ENCODE data around the gene MGMT. TPM values are rescaled to one million over a fixed set of nuclear protein-coding genes. Genes with fewer than 3 reads are reported as not detected.
A peak's percentile ranks its signal among the peaks of the same experiment; 100 is the strongest.

Gene MGMT
- total RNA-seq, 2 donors from 2014 or later: 28.6 to 33.7 TPM

DNA sequence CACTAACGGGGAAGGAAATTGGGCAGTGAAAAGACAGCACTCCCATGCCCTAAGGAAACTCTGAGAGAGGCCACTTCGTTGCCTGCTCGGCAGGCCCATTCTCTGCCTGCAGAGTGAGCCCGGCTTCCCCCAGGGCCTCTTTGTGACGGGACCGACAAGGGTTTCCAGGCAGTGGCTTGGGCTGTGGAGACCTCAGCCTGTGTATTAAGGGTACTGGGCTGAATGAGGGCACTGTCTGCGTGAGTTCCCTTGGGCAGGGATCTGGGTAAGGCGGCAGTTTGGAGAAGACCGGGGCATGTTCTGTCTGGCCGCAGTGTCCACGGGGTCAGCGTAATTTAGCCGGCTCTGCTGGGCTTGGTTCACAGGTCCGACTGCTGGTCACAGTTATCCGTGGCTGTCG is 237.2 kb downstream of the MGMT start:
- Mint-ChIP-seq H3K4me3 (no peak overlapping the region), H3K36me3 (ENCODE audit: low read depth) (peaks cover 8% of the 10 kb centered on the region), H3K4me1 (peaks cover 6% of the 10 kb centered on the region), H3K27me3 (ENCODE audit: insufficient read depth) (no peaks in the 10 kb centered on the region), H3K27ac (no peak overlapping the region), H3K9me3 (no peaks in the 10 kb centered on the region)
- H3K27me3 ChIP-seq (ENCODE audit: control insufficient read depth, insufficient read depth, low read length, poor library complexity, severe bottlenecking): no peaks in the 10 kb centered on the region
- H3K36me3 ChIP-seq (ENCODE audit: control insufficient read depth, insufficient read depth, low read length): no peaks in the 10 kb centered on the region
- DNase-seq: peak; percentile 45
- H3K4me3 ChIP-seq (ENCODE audit: low read length): no peak overlapping the region
- H3K9me3 ChIP-seq (ENCODE audit: control insufficient read depth, low read length): no peaks in the 10 kb centered on the region
- H3K27ac ChIP-seq (ENCODE audit: low read depth, low read length): no peak overlapping the region
- TF ChIP-seq, protein P1, sequence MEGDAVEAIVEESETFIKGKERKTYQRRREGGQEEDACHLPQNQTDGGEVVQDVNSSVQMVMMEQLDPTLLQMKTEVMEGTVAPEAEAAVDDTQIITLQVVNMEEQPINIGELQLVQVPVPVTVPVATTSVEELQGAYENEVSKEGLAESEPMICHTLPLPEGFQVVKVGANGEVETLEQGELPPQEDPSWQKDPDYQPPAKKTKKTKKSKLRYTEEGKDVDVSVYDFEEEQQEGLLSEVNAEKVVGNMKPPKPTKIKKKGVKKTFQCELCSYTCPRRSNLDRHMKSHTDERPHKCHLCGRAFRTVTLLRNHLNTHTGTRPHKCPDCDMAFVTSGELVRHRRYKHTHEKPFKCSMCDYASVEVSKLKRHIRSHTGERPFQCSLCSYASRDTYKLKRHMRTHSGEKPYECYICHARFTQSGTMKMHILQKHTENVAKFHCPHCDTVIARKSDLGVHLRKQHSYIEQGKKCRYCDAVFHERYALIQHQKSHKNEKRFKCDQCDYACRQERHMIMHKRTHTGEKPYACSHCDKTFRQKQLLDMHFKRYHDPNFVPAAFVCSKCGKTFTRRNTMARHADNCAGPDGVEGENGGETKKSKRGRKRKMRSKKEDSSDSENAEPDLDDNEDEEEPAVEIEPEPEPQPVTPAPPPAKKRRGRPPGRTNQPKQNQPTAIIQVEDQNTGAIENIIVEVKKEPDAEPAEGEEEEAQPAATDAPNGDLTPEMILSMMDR (conservative IDR thresholded peaks at IDR 0.05): no peak
- H3K9ac ChIP-seq (ENCODE audit: extremely low read depth, low read length, poor library complexity, severe bottlenecking): no peak overlapping the region
- H3K4me1 ChIP-seq (ENCODE audit: control insufficient read depth, insufficient read depth, low read length): no peaks in the 10 kb centered on the region
- WGBS, 2 experiments (ENCODE audit: insufficient coverage in 1 of 2, insufficient read length in 1 of 2): 75 to 92% methylated on average over 16 of the region's 16 CpGs

DNA sequence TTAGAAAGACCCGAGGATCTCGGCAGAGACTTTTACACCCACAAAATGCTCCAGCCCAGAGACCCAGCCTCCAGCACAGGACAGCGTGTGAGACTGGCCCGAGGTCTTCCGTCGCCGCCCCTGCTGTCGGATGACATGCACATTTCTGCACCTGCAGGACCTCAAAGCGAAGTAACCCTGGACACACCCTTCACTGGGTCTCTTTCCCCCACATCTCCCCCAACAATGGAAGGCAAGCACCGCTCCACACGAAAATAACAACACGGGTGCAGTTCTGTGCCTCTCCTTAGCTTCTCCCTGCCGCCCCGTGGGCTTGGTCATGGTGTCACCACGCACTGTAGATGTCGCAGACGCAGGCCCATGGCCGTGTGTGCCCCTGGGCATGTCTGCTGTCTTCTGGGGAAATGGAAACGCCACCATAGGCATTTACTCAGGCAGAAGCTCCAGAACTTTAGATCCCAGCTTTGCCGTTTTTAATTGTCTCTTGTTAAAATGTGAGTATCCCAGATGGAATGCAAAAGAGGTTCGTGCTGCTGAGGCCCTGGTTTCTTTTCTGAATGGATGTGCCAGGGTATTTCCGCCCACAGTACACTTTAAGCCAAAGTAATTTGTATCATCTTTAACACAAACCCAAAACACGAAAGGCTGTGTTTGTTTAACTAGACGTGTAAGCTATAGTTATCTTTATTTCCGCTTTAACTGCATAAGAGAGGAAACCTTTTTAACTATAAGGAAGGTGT is 237.9 kb downstream of the MGMT start:
- Histone ChIP-seq H3K9ac (ENCODE audit: extremely low read depth, low read length, poor library complexity, severe bottlenecking) (no peak overlapping the region), H3K4me1 (ENCODE audit: control insufficient read depth, insufficient read depth, low read length) (peaks cover 6% of the 10 kb centered on the region), H3K4me3 (ENCODE audit: low read length) (no peak overlapping the region), H3K27ac (ENCODE audit: low read depth, low read length) (no peak overlapping the region), H3K27me3 (ENCODE audit: control insufficient read depth, insufficient read depth, low read length, poor library complexity, severe bottlenecking) (no peaks in the 10 kb centered on the region), H3K36me3 (ENCODE audit: control insufficient read depth, insufficient read depth, low read length) (no peaks in the 10 kb centered on the region), H3K9me3 (ENCODE audit: control insufficient read depth, low read length) (no peaks in the 10 kb centered on the region)
- H3K9me3 Mint-ChIP-seq: no peaks in the 10 kb centered on the region
- no peak overlapping the region for H3K4me3 Mint-ChIP-seq
- H3K27ac Mint-ChIP-seq: no peak overlapping the region
- no peaks in the 10 kb centered on the region for H3K27me3 Mint-ChIP-seq (ENCODE audit: insufficient read depth)
- peaks cover 10% of the 10 kb centered on the region for H3K36me3 Mint-ChIP-seq (ENCODE audit: low read depth)
- peak; percentile 28 for DNase-seq
- peaks cover 13% of the 10 kb centered on the region for H3K4me1 Mint-ChIP-seq
- TF ChIP-seq, protein P1 (conservative IDR thresholded peaks at IDR 0.05): no peak
- WGBS, 2 experiments (ENCODE audit: insufficient coverage in 1 of 2, insufficient read length in 1 of 2): 89 to 93% methylated on average over 21 to 25 of the region's 25 CpGs

DNA sequence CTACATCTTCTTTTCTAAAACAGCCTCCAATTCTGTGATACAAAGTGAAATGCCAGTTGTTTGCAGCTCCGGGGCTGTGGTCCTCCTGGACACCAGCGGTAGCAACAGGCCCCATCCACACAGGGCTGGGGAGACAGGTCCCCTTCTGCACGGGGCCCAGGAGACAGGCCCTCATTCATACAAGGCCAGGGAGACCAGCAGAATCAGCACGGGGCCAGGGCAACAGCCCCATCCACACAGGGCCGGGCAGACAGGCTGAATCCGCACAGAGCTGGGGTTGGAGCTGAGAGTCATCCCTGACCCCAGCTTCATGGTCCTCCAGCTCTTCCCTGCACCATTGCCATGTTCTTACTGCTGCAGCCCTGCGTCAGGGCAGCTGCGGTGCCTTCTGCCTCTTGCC is 238.6 kb downstream of the MGMT start:
- WGBS, 2 experiments (ENCODE audit: insufficient coverage in 1 of 2, insufficient read length in 1 of 2): 78 to 81% methylated on average over 5 to 8 of the region's 8 CpGs
- peaks cover 10% of the 10 kb centered on the region for H3K36me3 Mint-ChIP-seq (ENCODE audit: low read depth)
- Histone ChIP-seq H3K27me3 (ENCODE audit: control insufficient read depth, insufficient read depth, low read length, poor library complexity, severe bottlenecking) (no peaks in the 10 kb centered on the region), H3K9ac (ENCODE audit: extremely low read depth, low read length, poor library complexity, severe bottlenecking) (no peak overlapping the region), H3K4me3 (ENCODE audit: low read length) (no peak overlapping the region), H3K27ac (ENCODE audit: low read depth, low read length) (no peak overlapping the region), H3K9me3 (ENCODE audit: control insufficient read depth, low read length) (no peaks in the 10 kb centered on the region), H3K4me1 (ENCODE audit: control insufficient read depth, insufficient read depth, low read length) (peaks cover 13% of the 10 kb centered on the region), H3K36me3 (ENCODE audit: control insufficient read depth, insufficient read depth, low read length) (no peaks in the 10 kb centered on the region)
- no peak overlapping the region for H3K27ac Mint-ChIP-seq
- H3K9me3 Mint-ChIP-seq: no peaks in the 10 kb centered on the region
- no peak overlapping the region for H3K4me3 Mint-ChIP-seq
- H3K27me3 Mint-ChIP-seq (ENCODE audit: insufficient read depth): no peaks in the 10 kb centered on the region
- TF ChIP-seq, protein P1 (conservative IDR thresholded peaks at IDR 0.05): no peak
- peaks cover 19% of the 10 kb centered on the region for H3K4me1 Mint-ChIP-seq
- DNase-seq: peak; percentile 35

All from endodermal cell (in vitro differentiated cells).